SK-N-SH treated with all-trans-retinoic acid at 6 μM for 48 hours (cell line): ENCODE measurements around the gene MFSD8.

Experiments
- ATAC-seq: fragments of 200-7000 bp; cut with Tn5 transposase; 3 replicates; pipeline ENCODE4 v1.9.1; 2020; ENCODE audit warnings: mild to moderate bottlenecking, moderate library complexity
- ARNTL ChIP-seq: fragments of 450-650 bp; formaldehyde crosslinking; IDR thresholded peaks from 2 replicates; pipeline ENCODE4 v1.5.0; 2020; ENCODE audit warnings: low read depth, mild to moderate bottlenecking, moderate library complexity, borderline replicate concordance
- BACH2 ChIP-seq: fragments of 250-450 bp; sonication (Bioruptor Pico); IDR thresholded peaks from 2 replicates; pipeline ENCODE4 v1.9.0; 2021; ENCODE audit warnings: mild to moderate bottlenecking, borderline replicate concordance
- CREB5 ChIP-seq: fragments of 250-450 bp; sonication (Bioruptor Pico); IDR thresholded peaks from 2 replicates; pipeline ENCODE4 v1.5.1; 2020; ENCODE audit warnings: low read depth, mild to moderate bottlenecking, moderate library complexity
- CSDC2 ChIP-seq: fragments of 250-450 bp; sonication (Bioruptor Pico); IDR thresholded peaks from 2 replicates; pipeline ENCODE4 v1.5.0; 2020; ENCODE audit warnings: mild to moderate bottlenecking, moderate library complexity
- CSRNP3 ChIP-seq: fragments of 250-450 bp; sonication (Bioruptor Pico); IDR thresholded peaks from 2 replicates; pipeline ENCODE4 v1.5.1; 2021; ENCODE audit warnings: mild to moderate bottlenecking, moderate library complexity
- ESRRG ChIP-seq: fragments of 250-450 bp; sonication (Bioruptor Pico); IDR thresholded peaks from 2 replicates; pipeline ENCODE4 v1.6.1; 2021; ENCODE audit warnings: mild to moderate bottlenecking
- GLIS3 ChIP-seq: fragments of 250-450 bp; sonication (Bioruptor Pico); IDR thresholded peaks from 2 replicates; pipeline ENCODE4 v1.5.0; 2020; ENCODE audit warnings: mild to moderate bottlenecking, moderate library complexity
- ISL1 ChIP-seq: fragments of 250-450 bp; sonication (Bioruptor Pico); IDR thresholded peaks from 2 replicates; pipeline ENCODE4 v2.1.2; 2022; ENCODE audit warnings: mild to moderate bottlenecking, moderate library complexity
- OSR1 ChIP-seq: fragments of 250-450 bp; sonication (Bioruptor Pico); IDR thresholded peaks from 2 replicates; pipeline ENCODE4 v1.8.0; 2022; ENCODE audit warnings: moderate library complexity, mild to moderate bottlenecking, inconsistent platforms
- POU6F1 ChIP-seq: fragments of 250-450 bp; sonication (Bioruptor Pico); IDR thresholded peaks from 2 replicates; pipeline ENCODE4 v1.8.0; 2021; ENCODE audit warnings: low read depth, mild to moderate bottlenecking, moderate library complexity, borderline replicate concordance
- PPARA ChIP-seq: fragments of 250-450 bp; sonication (Bioruptor Pico); IDR thresholded peaks from 2 replicates; pipeline ENCODE4 v1.5.0; 2020; ENCODE audit warnings: mild to moderate bottlenecking, borderline replicate concordance
- RARB ChIP-seq: fragments of 250-450 bp; sonication (Bioruptor Pico); IDR thresholded peaks from 2 replicates; pipeline ENCODE4 v1.8.0; 2021; ENCODE audit warnings: mild to moderate bottlenecking, moderate library complexity
- SNAI2 ChIP-seq: fragments of 250-450 bp; sonication (Bioruptor Pico); IDR thresholded peaks from 2 replicates; pipeline ENCODE4 v1.5.0; 2020; ENCODE audit warnings: mild to moderate bottlenecking, moderate library complexity
- TCF4 ChIP-seq: fragments of 250-450 bp; sonication (Bioruptor Pico); IDR thresholded peaks from 2 replicates; pipeline ENCODE4 v1.8.0; 2021; ENCODE audit warnings: mild to moderate bottlenecking, moderate library complexity, borderline replicate concordance
- TOX ChIP-seq: fragments of 250-450 bp; sonication (Bioruptor Pico); IDR thresholded peaks from 2 replicates; pipeline ENCODE4 v1.8.0; 2021; ENCODE audit warnings: mild to moderate bottlenecking, moderate library complexity, borderline replicate concordance
- TSHZ2 ChIP-seq: fragments of 250-450 bp; sonication (Bioruptor Pico); IDR thresholded peaks from 2 replicates; pipeline ENCODE4 v1.5.0; 2020; ENCODE audit warnings: mild to moderate bottlenecking, moderate library complexity
- ZC3H10 ChIP-seq: fragments of 250-450 bp; sonication (Bioruptor Pico); IDR thresholded peaks from 2 replicates; pipeline ENCODE4 v1.5.1; 2021; ENCODE audit warnings: mild to moderate bottlenecking, moderate library complexity
- ZFP3 ChIP-seq: fragments of 250-450 bp; sonication (Bioruptor Pico); IDR thresholded peaks from 2 replicates; pipeline ENCODE4 v1.5.0; 2020; ENCODE audit warnings: mild to moderate bottlenecking, moderate library complexity
- ZNF565 ChIP-seq: fragments of 450-650 bp; formaldehyde crosslinking; conservative IDR thresholded peaks from 2 replicates; pipeline ENCODE4 v1.5.0; 2020; ENCODE audit warnings: low read depth, mild to moderate bottlenecking, moderate library complexity
- ZNF70 ChIP-seq: fragments of 450-650 bp; formaldehyde crosslinking; IDR thresholded peaks from 2 replicates; pipeline ENCODE4 v1.5.0; 2020; ENCODE audit warnings: mild to moderate bottlenecking, moderate library complexity
- ZNF8 ChIP-seq: fragments of 450-650 bp; formaldehyde crosslinking; IDR thresholded peaks from 2 replicates; pipeline ENCODE4 v1.5.0; 2020; ENCODE audit warnings: mild to moderate bottlenecking, moderate library complexity

MFSD8 gene

GRCh38 chr4:127988638-127989037, 23.7 kb upstream of the MFSD8 start:
- ATAC-seq = no peak
- TF ChIP-seq BACH2 (CRISPR knock-in tag) = no peak
- no peak for TF ChIP-seq ZFP3 (CRISPR knock-in tag)
- TF ChIP-seq POU6F1 (CRISPR knock-in tag) = no peak
- no peak for TF ChIP-seq CREB5 (CRISPR knock-in tag)
- TF ChIP-seq ZNF8 (CRISPR knock-in tag) = no peak
- no peak for TF ChIP-seq ESRRG (CRISPR knock-in tag)
- no peak for TF ChIP-seq CSDC2 (CRISPR knock-in tag)
- TF ChIP-seq PPARA (CRISPR knock-in tag) = no peak
- no peak for TF ChIP-seq TOX (CRISPR knock-in tag)
- TF ChIP-seq ZC3H10 (CRISPR knock-in tag) = no peak
- no peak for TF ChIP-seq ZNF565

GRCh38 chr4:127985989-127986388, 21.0 kb upstream of the MFSD8 start:
- TF ChIP-seq TOX (CRISPR knock-in tag) (no peak), CSRNP3 (no peak), ZNF565 (no peak), GLIS3 (CRISPR knock-in tag) (no peak), ZNF8 (CRISPR knock-in tag) (no peak)
- TF ChIP-seq, all 23 proteins: peak for 0
- ATAC-seq = no peak

- TF ChIP-seq CREB5 (CRISPR knock-in tag) (no peak), ISL1 (CRISPR knock-in tag) (no peak), ZNF8 (CRISPR knock-in tag) (no peak), GLIS3 (CRISPR knock-in tag) (no peak), ZNF70 (CRISPR knock-in tag) (no peak), RARB (CRISPR knock-in tag) (no peak), PPARA (CRISPR knock-in tag) (no peak), TCF4 (no peak), ZFP3 (CRISPR knock-in tag) (no peak), CSDC2 (CRISPR knock-in tag) (no peak), BACH2 (CRISPR knock-in tag) (no peak), SNAI2 (CRISPR knock-in tag) (no peak), TSHZ2 (CRISPR knock-in tag) (no peak), ARNTL (CRISPR knock-in tag) (no peak), CSRNP3 (no peak), ESRRG (CRISPR knock-in tag) (no peak), OSR1 (no peak)
- no peak for ATAC-seq
These were observed 17.5 kb upstream of the MFSD8 start for GRCh38 chr4:127982445-127982844.
